PFSK-1 (cell line): Measurements from ENCODE around the gene GSDMA.

Experiments
- FOXP2 ChIP-seq: optimal IDR thresholded peaks from 2 replicates; pipeline ENCODE3; 2011; ENCODE audit warnings: borderline replicate concordance, control low read depth, inconsistent platforms; ENCODE audit not compliant: insufficient read depth; ENCODE audit errors: extremely low read length, extremely low read depth
- POLR2AphosphoS5 ChIP-seq: IDR thresholded peaks from 2 replicates; pipeline ENCODE4 v1.6.1; 2012; ENCODE audit warnings: low read depth, mild to moderate bottlenecking, control low read depth, low read length, moderate library complexity
- SIN3A ChIP-seq: IDR thresholded peaks from 2 replicates; pipeline ENCODE4 v1.6.1; 2012; ENCODE audit warnings: mild to moderate bottlenecking, low read length, moderate library complexity, borderline replicate concordance; ENCODE audit not compliant: insufficient read depth
- TAF1 ChIP-seq: IDR thresholded peaks from 2 replicates; pipeline ENCODE4 v1.6.1; 2012; ENCODE audit warnings: low read length, control low read depth, borderline replicate concordance; ENCODE audit not compliant: insufficient read depth
- TF ChIP-seq, protein P1 (sequence below), 2 experiments: IDR thresholded peaks; 2 replicates each; pipeline versions ENCODE4 v1.6.1 to v1.8.0; 2011 to 2012; ENCODE audit warnings: low read depth in 2 of 2, low read length in 2 of 2, control low read depth in 1 of 2, inconsistent platforms in 1 of 2, mild to moderate bottlenecking in 1 of 2, moderate library complexity in 1 of 2; ENCODE audit not compliant: insufficient read depth in 1 of 2

GSDMA gene

GRCh38 chr17:40000161-40000560 is 37.4 kb downstream of the GSDMA start:
- no peak for TF ChIP-seq TAF1
- no peak for TF ChIP-seq FOXP2
- TF ChIP-seq, protein P1, sequence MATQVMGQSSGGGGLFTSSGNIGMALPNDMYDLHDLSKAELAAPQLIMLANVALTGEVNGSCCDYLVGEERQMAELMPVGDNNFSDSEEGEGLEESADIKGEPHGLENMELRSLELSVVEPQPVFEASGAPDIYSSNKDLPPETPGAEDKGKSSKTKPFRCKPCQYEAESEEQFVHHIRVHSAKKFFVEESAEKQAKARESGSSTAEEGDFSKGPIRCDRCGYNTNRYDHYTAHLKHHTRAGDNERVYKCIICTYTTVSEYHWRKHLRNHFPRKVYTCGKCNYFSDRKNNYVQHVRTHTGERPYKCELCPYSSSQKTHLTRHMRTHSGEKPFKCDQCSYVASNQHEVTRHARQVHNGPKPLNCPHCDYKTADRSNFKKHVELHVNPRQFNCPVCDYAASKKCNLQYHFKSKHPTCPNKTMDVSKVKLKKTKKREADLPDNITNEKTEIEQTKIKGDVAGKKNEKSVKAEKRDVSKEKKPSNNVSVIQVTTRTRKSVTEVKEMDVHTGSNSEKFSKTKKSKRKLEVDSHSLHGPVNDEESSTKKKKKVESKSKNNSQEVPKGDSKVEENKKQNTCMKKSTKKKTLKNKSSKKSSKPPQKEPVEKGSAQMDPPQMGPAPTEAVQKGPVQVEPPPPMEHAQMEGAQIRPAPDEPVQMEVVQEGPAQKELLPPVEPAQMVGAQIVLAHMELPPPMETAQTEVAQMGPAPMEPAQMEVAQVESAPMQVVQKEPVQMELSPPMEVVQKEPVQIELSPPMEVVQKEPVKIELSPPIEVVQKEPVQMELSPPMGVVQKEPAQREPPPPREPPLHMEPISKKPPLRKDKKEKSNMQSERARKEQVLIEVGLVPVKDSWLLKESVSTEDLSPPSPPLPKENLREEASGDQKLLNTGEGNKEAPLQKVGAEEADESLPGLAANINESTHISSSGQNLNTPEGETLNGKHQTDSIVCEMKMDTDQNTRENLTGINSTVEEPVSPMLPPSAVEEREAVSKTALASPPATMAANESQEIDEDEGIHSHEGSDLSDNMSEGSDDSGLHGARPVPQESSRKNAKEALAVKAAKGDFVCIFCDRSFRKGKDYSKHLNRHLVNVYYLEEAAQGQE (IDR thresholded peaks at IDR 0.05; ENCODE audit: insufficient read depth in 1 of 2, low read depth in 2 of 2, low read length in 2 of 2) = no peak
- no peak for TF ChIP-seq SIN3A
- no peak for TF ChIP-seq POLR2AphosphoS5

GRCh38 chr17:40004072-40004471 is 41.3 kb downstream of the GSDMA start:
- TF ChIP-seq FOXP2 = no peak
- no peak for TF ChIP-seq POLR2AphosphoS5
- TF ChIP-seq, protein P1 (IDR thresholded peaks at IDR 0.05; ENCODE audit: insufficient read depth in 1 of 2, low read depth in 2 of 2, low read length in 2 of 2) = no peak
- no peak for TF ChIP-seq TAF1
- no peak for TF ChIP-seq SIN3A

- TF ChIP-seq, protein P1 (IDR thresholded peaks at IDR 0.05; ENCODE audit: insufficient read depth in 1 of 2, low read depth in 2 of 2, low read length in 2 of 2) = no peak
- TF ChIP-seq FOXP2 (no peak), TAF1 (no peak), POLR2AphosphoS5 (no peak), SIN3A (no peak)
Observed at GRCh38 chr17:40004712-40005111, 41.9 kb downstream of the GSDMA start.

DNA sequence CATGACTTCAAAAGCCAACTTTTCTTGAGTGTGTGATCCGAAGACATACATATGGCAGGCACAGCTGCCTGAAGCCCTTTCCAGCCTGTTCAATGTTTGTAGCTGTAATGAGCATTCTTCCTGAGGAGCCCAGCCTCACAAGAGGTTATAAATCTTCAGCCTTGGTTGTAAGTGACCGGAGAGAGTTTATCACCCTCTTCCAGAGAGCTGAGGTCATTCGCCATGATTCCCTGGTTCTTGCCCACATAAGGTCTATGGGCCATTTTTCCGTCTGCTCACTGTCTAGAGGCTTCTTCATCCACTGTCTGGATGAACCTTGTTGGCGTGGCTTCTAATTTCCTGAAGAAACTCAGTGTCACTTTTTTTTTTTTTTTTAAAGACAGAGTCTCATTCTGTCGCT is 42.7 kb downstream of the GSDMA start:
- TF ChIP-seq FOXP2 = no peak

- TF ChIP-seq FOXP2 = no peak
Observed at GRCh38 chr17:40014375-40014980, 51.7 kb downstream of the GSDMA start.

GRCh38 chr17:40015005-40015997 is 52.5 kb downstream of the GSDMA start, which contains the start of gene CSF3:
Gene CSF3 (plus strand): TSS chr17:40015440. CDS start chr17:40015475, 35 bp downstream.
- TF ChIP-seq, protein P1 (IDR thresholded peaks at IDR 0.05; ENCODE audit: insufficient read depth in 1 of 2, low read depth in 2 of 2, low read length in 2 of 2) = no peak
- TF ChIP-seq TAF1 (no peak), SIN3A (no peak), FOXP2 (no peak), POLR2AphosphoS5 (no peak)
